ENCODE results near the gene NR1I3. TPM values are rescaled to one million over a fixed set of nuclear protein-coding genes. Genes with fewer than 3 reads are reported as not detected.

The NR1I3 gene
- total and polyA plus RNA-seq, 2 experiments from 2014 or later = 0.50 TPM; not detected in 1

DNA sequence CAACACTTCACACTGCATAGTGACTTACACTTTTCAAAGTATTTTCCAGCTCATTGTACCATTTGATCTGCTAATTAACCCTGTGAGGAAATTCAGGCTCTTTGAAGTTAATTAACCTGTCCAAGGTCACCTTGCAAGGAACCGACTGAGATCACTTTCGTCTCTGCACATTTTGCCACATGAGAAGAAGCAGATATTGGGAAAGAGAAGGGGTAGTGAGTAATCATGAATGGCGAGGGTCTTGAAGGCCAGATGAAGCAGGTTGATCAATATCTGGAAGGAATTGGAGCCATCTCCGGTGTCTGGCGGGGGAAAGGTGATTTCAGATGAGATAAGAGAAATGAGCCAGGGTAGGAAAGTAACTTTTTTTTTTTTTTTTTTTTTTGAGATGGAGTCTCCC, 18.0 kb downstream of the NR1I3 start (continued):
- no peak for TF ChIP-seq CTCF (conservative IDR thresholded peaks at IDR 0.05; ENCODE audit: low read depth in 2 of 2)

GRCh38 chr1:161219078-161219892, 18.7 kb downstream of the NR1I3 start:
- no peak for TF ChIP-seq EZH2 (IDR thresholded peaks at IDR 0.05; ENCODE audit: low read depth, unreplicated experiment)
- TF ChIP-seq ETS1 (IDR thresholded peaks at IDR 0.05) = no peak
- TF ChIP-seq ZNF331 (CRISPR knock-in tag; IDR thresholded peaks at IDR 0.05; ENCODE audit: low read depth) = no peak
- no peak for TF ChIP-seq CTCF (conservative IDR thresholded peaks at IDR 0.05; ENCODE audit: low read depth in 2 of 2)
- TF ChIP-seq CREB1 (CRISPR knock-in tag; IDR thresholded peaks at IDR 0.05; ENCODE audit: low read depth) = no peak
- TF ChIP-seq JUNB (IDR thresholded peaks at IDR 0.05; ENCODE audit: unreplicated experiment) = no peak
- no peak for TF ChIP-seq NANOG (IDR thresholded peaks at IDR 0.05; ENCODE audit: borderline replicate concordance)
- no peak for TF ChIP-seq EZH2phosphoT487 (IDR thresholded peaks at IDR 0.05; ENCODE audit: unreplicated experiment)
- no peak for TF ChIP-seq POLR2AphosphoS5 (IDR thresholded peaks at IDR 0.05; ENCODE audit: low read depth)
- TF ChIP-seq, protein P1, sequence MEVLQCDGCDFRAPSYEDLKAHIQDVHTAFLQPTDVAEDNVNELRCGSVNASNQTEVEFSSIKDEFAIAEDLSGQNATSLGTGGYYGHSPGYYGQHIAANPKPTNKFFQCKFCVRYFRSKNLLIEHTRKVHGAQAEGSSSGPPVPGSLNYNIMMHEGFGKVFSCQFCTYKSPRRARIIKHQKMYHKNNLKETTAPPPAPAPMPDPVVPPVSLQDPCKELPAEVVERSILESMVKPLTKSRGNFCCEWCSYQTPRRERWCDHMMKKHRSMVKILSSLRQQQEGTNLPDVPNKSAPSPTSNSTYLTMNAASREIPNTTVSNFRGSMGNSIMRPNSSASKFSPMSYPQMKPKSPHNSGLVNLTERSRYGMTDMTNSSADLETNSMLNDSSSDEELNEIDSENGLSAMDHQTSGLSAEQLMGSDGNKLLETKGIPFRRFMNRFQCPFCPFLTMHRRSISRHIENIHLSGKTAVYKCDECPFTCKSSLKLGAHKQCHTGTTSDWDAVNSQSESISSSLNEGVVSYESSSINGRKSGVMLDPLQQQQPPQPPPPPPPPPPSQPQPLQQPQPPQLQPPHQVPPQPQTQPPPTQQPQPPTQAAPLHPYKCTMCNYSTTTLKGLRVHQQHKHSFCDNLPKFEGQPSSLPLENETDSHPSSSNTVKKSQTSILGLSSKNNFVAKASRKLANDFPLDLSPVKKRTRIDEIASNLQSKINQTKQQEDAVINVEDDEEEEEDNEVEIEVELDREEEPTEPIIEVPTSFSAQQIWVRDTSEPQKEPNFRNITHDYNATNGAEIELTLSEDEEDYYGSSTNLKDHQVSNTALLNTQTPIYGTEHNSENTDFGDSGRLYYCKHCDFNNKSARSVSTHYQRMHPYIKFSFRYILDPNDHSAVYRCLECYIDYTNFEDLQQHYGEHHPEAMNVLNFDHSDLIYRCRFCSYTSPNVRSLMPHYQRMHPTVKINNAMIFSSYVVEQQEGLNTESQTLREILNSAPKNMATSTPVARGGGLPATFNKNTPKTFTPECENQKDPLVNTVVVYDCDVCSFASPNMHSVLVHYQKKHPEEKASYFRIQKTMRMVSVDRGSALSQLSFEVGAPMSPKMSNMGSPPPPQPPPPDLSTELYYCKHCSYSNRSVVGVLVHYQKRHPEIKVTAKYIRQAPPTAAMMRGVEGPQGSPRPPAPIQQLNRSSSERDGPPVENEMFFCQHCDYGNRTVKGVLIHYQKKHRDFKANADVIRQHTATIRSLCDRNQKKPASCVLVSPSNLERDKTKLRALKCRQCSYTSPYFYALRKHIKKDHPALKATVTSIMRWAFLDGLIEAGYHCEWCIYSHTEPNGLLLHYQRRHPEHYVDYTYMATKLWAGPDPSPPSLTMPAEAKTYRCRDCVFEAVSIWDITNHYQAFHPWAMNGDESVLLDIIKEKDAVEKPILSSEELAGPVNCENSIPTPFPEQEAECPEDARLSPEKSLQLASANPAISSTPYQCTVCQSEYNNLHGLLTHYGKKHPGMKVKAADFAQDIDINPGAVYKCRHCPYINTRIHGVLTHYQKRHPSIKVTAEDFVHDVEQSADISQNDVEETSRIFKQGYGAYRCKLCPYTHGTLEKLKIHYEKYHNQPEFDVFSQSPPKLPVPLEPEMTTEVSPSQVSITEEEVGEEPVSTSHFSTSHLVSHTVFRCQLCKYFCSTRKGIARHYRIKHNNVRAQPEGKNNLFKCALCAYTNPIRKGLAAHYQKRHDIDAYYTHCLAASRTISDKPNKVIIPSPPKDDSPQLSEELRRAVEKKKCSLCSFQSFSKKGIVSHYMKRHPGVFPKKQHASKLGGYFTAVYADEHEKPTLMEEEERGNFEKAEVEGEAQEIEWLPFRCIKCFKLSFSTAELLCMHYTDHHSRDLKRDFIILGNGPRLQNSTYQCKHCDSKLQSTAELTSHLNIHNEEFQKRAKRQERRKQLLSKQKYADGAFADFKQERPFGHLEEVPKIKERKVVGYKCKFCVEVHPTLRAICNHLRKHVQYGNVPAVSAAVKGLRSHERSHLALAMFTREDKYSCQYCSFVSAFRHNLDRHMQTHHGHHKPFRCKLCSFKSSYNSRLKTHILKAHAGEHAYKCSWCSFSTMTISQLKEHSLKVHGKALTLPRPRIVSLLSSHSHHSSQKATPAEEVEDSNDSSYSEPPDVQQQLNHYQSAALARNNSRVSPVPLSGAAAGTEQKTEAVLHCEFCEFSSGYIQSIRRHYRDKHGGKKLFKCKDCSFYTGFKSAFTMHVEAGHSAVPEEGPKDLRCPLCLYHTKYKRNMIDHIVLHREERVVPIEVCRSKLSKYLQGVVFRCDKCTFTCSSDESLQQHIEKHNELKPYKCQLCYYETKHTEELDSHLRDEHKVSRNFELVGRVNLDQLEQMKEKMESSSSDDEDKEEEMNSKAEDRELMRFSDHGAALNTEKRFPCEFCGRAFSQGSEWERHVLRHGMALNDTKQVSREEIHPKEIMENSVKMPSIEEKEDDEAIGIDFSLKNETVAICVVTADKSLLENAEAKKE (CRISPR knock-in tag; IDR thresholded peaks at IDR 0.05) = no peak

More at GRCh38 chr1:161219078-161219892, 18.7 kb downstream of the NR1I3 start:
- Histone ChIP-seq H3K79me2 (replicated peaks; ENCODE audit: insufficient read depth) (no peaks in the 10 kb centered on the region), H3K27ac (ENCODE audit: low read depth) (no peak overlapping the region), H3K4me2 (no peak overlapping the region), H3K4me3 (no peak overlapping the region), H3K36me3 (ENCODE audit: insufficient read depth) (peaks cover 3% of the 10 kb centered on the region; the same call in 1 of the 2 replicates), H4K20me1 (replicated peaks; ENCODE audit: insufficient read depth) (no peaks in the 10 kb centered on the region), H3K4me1 (ENCODE audit: insufficient read depth) (peaks cover 22% of the 10 kb centered on the region), H3K27me3 (ENCODE audit: insufficient read depth) (no peaks in the 10 kb centered on the region), H3F3A (replicated peaks; ENCODE audit: low read depth) (0 out of 2 replicates have a peak, but pooled peaks cover 6% of the 10 kb centered on the region), H3K9me2 (ENCODE audit: insufficient read depth) (no peaks in the 10 kb centered on the region), H2AFZ (no peak overlapping the region; the same call in 1 of the 2 replicates)
- Mint-ChIP-seq H3K9me3 (no peaks in the 10 kb centered on the region; the same call in 2 of the 3 replicates), H3K4me1 (peaks cover 34% of the 10 kb centered on the region), H3K27ac (no peak overlapping the region), H3K27me3 (ENCODE audit: insufficient read depth, low read depth, poor library complexity) (peaks cover 15% of the 10 kb centered on the region), H3K36me3 (ENCODE audit: low read depth) (peaks cover 9% of the 10 kb centered on the region), H3K4me3 (no peak overlapping the region)
- no peak for ATAC-seq
- no peak for DNase-seq (ENCODE audit: low spot score)

Data from GM23338 (cell line).